Esophagus muscularis mucosa (tissue), 4 donors: ENCODE data around the gene PTEN. TPM values are rescaled to one million over a fixed set of nuclear protein-coding genes. Genes with fewer than 3 reads are reported as not detected.
"Not testable (repeated sequence)": the region's sequence is repeated elsewhere in the genome, so short reads cannot be mapped to it uniquely, and the experiment has no call there.

ENCODE experiments used
- DNase-seq: peaks from one replicate; pipeline ENCODE4 v3.0.0-alpha.2; 2017; ENCODE audit errors: extremely low spot score
- H3K27ac ChIP-seq, 4 donors: fragments of 200-600 bp; sonication (generic); replicated peaks in 1 of 4; 1 replicate in 3 of 4; 2 replicates in 1 of 4; pipeline ENCODE4 v1.5.1; 2016 to 2019; ENCODE audit warnings: mild to moderate bottlenecking in 1 of 4
- H3K27me3 ChIP-seq, 4 donors: fragments of 200-600 bp; sonication (generic); one replicate each; pipeline versions ENCODE4 v1.5.1 to v1.6.0; 2016 to 2019
- H3K36me3 ChIP-seq, 4 donors: fragments of 200-600 bp; sonication (generic); one replicate each; pipeline ENCODE4 v1.5.1; 2016 to 2019
- H3K4me1 ChIP-seq, 4 donors: fragments of 200-600 bp; sonication (generic); one replicate each; pipeline ENCODE4 v1.5.1; 2016 to 2019
- H3K4me3 ChIP-seq, 4 donors: fragments of 200-600 bp; sonication (generic); 1 replicate in 2 of 4; 2 replicates in 2 of 4; pipeline ENCODE4 v1.5.1; 2016 to 2019; ENCODE audit warnings: mild to moderate bottlenecking in 4 of 4, moderate library complexity in 1 of 4
- H3K9me3 ChIP-seq, 4 donors: fragments of 200-600 bp; sonication (generic); 1 replicate in 3 of 4; 2 replicates in 1 of 4; pipeline ENCODE4 v1.5.1; 2016 to 2019
- CTCF ChIP-seq, 3 experiments: fragments of 200-600 bp in 2 of 3; fragments of 450-650 bp in 1 of 3; sonication (generic) in 2 of 3; IDR thresholded peaks; one replicate each; pipeline ENCODE4 v1.5.1; 2017 to 2019; ENCODE audit warnings: antibody characterized with exemption in 3 of 3, mild to moderate bottlenecking in 2 of 3, moderate library complexity in 1 of 3
- EP300 ChIP-seq: sonication (generic); formaldehyde crosslinking; IDR thresholded peaks from one replicate; pipeline ENCODE4 v1.6.1; 2017; ENCODE audit warnings: antibody characterized with exemption
- POLR2A ChIP-seq: fragments of 450-650 bp; IDR thresholded peaks from one replicate; pipeline ENCODE4 v1.6.1; 2017; ENCODE audit warnings: antibody characterized with exemption, moderate library complexity, mild to moderate bottlenecking, low read depth
- POLR2AphosphoS5 ChIP-seq, 2 donors: sonication (generic); formaldehyde crosslinking; IDR thresholded peaks; one replicate each; pipeline ENCODE4 v1.6.1; 2017; ENCODE audit warnings: antibody characterized with exemption in 2 of 2
- WGBS: methylation state at CpG from one replicate; pipeline ENCODE4 v1.1.5; 2018; 5-methylcytosine and 5-hydroxymethylcytosine counted together
- intact Hi-C: fragments of 100-400 bp; cut with DNase I; formaldehyde crosslinking; loops from one replicate; pipeline ENCODE4 v1.15.1; 2023
- total RNA-seq, 4 donors: library from RNA; depleted of rRNA; stranded (reverse); fragments of >200 nt; gene quantifications; one replicate each; pipeline versions ENCODE4 v1.1.0 to v1.2.1, GENCODE V29; 2016

Gene PTEN
- total RNA-seq, 4 donors from 2014 or later = 83.2 to 117 (median 94.3) TPM

- intact Hi-C loops = no loop called here
- TF ChIP-seq POLR2AphosphoS5 (IDR thresholded peaks at IDR 0.05) (no peak), POLR2A (no peak), EP300 (no peak), CTCF (IDR thresholded peaks at IDR 0.05) (no peak)
- no peaks in the 10 kb centered on the region for H3K36me3 ChIP-seq
- H3K9me3 ChIP-seq = no peaks in the 10 kb centered on the region
- no peak overlapping the region for H3K4me3 ChIP-seq
- H3K27me3 ChIP-seq = no peaks in the 10 kb centered on the region
- WGBS = 91% methylated on average over 2 of the region's 2 CpGs
- DNase-seq = no peak
- H3K4me1 ChIP-seq = no peaks in the 10 kb centered on the region
- H3K27ac ChIP-seq = no peak overlapping the region
Measured at GRCh38 chr10:87827681-87828080, 35.7 kb upstream of the PTEN start.

- H3K27ac ChIP-seq, H3K27me3 ChIP-seq, H3K4me1 ChIP-seq, H3K4me3 ChIP-seq, H3K36me3 ChIP-seq, DNase-seq, H3K9me3 ChIP-seq, intact Hi-C loops: not testable (repeated sequence)
- WGBS = 94% methylated on average over 4 of the region's 4 CpGs
Measured at GRCh38 chr10:87829051-87829450, 34.4 kb upstream of the PTEN start.

GRCh38 chr10:87829986-87830729, 33.3 kb upstream of the PTEN start:
- intact Hi-C loops = no loop called here
- no peak for DNase-seq
- Histone ChIP-seq H3K27me3 (no peaks in the 10 kb centered on the region), H3K4me3 (no peak overlapping the region), H3K27ac (no peak overlapping the region), H3K9me3 (no peaks in the 10 kb centered on the region), H3K4me1 (no peaks in the 10 kb centered on the region), H3K36me3 (no peaks in the 10 kb centered on the region)
- no peak for TF ChIP-seq POLR2AphosphoS5 (IDR thresholded peaks at IDR 0.05)
- no peak for TF ChIP-seq EP300
- TF ChIP-seq CTCF (IDR thresholded peaks at IDR 0.05) = no peak
- TF ChIP-seq POLR2A = no peak

GRCh38 chr10:87836098-87836497, 27.3 kb upstream of the PTEN start:
- no peak for DNase-seq
- H3K9me3 ChIP-seq = no peaks in the 10 kb centered on the region
- 90% methylated on average over 4 of the region's 4 CpGs for WGBS
- intact Hi-C loops = no loop called here
- TF ChIP-seq POLR2AphosphoS5 (IDR thresholded peaks at IDR 0.05) (no peak), CTCF (IDR thresholded peaks at IDR 0.05) (no peak)
- no peak overlapping the region for H3K27ac ChIP-seq
- H3K27me3 ChIP-seq = no peaks in the 10 kb centered on the region
- H3K36me3 ChIP-seq = no peaks in the 10 kb centered on the region
- H3K4me1 ChIP-seq = no peaks in the 10 kb centered on the region
- no peak overlapping the region for H3K4me3 ChIP-seq

- H3K9me3 ChIP-seq = no peaks in the 10 kb centered on the region
- no peaks in the 10 kb centered on the region for H3K4me1 ChIP-seq
- no peaks in the 10 kb centered on the region for H3K36me3 ChIP-seq
- intact Hi-C loops = no loop called here
- H3K4me3 ChIP-seq = no peak overlapping the region
- no peaks in the 10 kb centered on the region for H3K27me3 ChIP-seq
- no peak overlapping the region for H3K27ac ChIP-seq
- TF ChIP-seq POLR2A (no peak), CTCF (IDR thresholded peaks at IDR 0.05) (no peak), POLR2AphosphoS5 (IDR thresholded peaks at IDR 0.05) (no peak), EP300 (no peak)
- DNase-seq = no peak
Measured at GRCh38 chr10:87837445-87837844, 26.0 kb upstream of the PTEN start.
